HS-27A (cell line): ENCODE data around the gene CRYGC.
"Not testable (repeated sequence)": the region's sequence is repeated elsewhere in the genome, so short reads cannot be mapped to it uniquely, and the experiment has no call there.

ENCODE experiments used
- DNase-seq: peaks from one replicate; pipeline ENCODE4 v3.0.0-alpha.2; 2012; ENCODE audit warnings: low read depth, missing footprints

CRYGC gene, protein sequence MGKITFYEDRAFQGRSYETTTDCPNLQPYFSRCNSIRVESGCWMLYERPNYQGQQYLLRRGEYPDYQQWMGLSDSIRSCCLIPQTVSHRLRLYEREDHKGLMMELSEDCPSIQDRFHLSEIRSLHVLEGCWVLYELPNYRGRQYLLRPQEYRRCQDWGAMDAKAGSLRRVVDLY

DNA sequence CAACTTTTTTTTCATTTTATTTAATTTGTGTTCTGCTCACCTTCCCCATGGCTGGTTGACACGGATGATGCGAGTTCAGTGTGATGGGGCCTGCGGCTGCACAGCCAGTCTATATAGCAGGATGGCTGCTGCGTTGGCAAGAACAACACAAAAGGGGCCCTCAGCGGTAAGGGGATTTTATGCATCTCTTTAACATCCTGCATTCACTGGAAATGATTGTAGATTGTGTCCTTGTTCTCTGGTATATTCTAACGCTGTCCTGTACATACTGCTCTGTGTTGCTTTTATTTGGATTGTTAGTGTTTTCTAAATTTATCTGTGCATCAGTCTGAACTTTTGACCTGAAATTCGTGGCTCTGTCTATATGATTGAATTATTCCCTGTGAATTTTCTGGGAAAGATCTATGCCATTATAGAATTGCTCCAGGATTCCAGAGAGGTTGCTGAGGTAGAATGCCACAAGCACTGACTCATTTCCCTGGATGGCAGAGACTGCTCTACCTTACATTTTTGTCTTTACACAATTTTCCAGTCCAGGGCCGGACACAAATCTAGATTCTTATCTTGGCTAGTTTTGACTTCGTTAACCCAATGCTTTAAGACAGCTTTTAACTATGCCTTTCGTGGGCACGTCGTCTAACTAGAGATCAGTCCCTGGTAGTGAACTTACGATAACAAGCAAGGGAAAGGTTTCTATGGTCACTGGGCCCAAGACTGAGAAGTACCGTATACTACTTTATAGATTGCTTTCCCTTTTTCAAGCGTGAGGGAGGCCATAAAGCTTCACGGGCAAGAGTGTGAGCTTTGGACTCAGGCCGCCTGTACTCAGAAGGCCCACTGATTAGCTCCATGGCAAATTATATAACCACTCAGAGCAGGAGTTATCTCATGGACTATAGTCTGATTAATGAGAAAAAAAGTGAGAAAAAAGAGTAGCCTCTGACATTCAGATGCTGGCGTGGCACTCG is at the start of gene CRYGC:
CRYGC (minus strand) TSS at position 85 of the 968 bp plus-strand sequence; CDS start at position 49, 36 bp downstream.
- no peak for DNase-seq

DNA sequence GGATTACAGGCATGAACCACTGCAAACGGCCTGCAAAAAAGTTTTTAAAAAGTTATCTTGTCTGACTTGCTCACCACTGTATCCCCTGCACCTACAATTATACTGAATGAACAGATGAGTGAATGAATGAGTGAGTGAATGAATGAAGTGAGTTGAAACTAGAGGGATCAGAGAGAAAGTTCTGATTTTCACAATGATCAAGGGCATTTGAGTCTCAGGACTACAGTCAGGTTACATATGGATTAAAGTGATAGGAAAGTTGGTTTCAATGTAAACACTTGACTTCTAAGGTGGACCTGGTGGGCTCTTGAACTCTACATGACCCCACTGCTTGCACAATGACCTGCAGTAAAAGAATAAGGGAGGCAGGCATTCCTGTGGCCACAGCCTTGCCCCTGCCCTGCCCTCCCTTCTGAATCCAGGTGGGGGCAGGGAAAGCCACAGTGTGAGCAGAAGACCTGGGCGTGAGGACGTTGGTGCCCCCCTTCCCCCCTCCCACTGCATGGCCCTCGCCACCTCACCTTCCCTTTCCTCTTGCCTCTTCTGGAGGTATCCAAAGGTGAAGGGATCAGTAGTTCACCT is 49.5 kb upstream of the CRYGC start:
- DNase-seq: no peak

DNA sequence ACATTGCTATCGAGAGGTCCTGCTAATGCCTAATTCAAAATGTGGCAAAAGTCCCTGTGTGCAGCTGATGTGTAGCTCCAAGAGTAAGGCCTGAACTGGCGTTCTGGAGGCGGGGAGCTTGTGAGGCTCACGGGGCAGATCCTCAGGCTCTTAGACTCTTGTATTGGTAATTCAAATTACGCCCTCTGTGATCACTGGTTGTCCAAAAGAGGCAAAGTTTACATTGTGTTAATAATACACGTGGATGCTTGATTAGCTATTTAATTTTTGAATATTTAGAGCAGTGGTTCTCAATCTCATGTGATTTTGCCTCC is 46.2 kb upstream of the CRYGC start:
- no peak for DNase-seq

DNA sequence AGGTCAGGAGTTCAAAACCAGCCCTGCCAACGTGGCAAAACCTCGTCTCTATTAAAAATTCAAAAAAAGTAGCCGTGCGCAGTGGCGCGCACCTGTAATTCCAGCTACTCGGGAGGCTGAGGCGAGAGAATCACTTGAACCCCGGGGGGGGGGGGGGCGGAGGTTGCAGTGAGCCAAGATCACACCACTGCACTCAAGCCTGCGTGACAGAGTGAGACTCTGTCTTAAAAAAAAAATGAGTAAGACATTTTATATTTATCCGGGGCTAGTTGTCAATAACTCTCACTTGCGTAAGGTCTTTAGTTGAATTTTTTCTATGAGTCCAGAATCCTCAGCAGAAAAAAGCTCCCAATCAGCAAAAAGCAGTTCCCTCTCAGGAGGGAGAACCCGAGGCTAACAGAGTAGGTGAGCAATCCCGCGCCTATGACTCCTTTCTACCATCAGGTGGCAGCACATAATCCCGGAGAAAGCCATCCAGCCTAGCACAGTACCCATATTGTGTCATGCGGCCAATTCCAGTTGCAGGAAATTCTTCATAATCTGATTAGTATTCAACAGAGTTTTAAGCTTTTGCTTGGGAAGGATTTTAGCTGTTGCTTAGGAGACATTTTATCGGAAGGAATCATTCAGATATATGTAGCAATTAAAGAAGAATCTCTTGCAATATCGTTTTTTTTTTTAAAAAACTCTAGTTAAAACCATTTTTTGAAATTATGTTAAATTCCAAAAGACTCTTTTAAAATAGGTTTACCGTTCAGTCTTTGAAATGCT is 45.6 kb upstream of the CRYGC start:
- peak; percentile 15 for DNase-seq

DNA sequence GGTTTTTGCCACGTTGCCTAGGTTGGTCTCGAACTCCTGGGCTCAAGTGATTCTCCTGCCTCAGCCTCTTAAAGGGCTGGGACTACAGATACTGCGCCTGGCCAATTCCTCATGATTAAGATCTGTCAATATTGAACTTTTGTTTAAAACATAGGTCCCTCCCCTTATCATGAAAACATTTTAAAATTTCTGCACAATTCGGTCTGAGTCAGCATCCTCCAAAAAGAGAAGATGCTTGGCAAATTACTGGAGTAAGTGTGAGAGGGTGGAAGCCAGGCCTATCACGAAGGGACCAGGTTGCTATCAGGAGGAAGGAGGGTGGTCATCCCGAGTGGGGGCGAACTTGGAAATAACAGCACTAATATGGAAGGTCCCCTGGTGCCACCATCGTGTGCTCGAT is 44.5 kb upstream of the CRYGC start:
- DNase-seq: no peak

DNA sequence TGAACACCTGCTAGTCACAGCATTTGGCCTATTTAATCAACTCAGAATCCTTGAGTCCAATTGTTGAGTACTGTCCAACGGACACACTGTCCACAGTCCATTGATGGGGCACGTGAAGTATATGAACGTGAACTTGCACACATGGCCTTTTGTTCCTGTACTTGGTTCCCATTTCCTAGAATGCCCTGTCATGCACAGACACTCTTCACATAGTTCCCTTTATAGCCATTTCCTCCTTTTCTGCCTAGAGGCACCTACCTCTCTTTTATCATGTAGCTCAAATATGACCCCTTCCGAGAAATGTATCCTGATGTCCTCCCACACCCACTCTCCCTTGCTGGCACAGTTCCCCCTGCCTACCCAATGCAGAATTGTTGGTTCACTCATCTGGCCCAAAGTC is 42.5 kb upstream of the CRYGC start:
- no peak for DNase-seq

DNA sequence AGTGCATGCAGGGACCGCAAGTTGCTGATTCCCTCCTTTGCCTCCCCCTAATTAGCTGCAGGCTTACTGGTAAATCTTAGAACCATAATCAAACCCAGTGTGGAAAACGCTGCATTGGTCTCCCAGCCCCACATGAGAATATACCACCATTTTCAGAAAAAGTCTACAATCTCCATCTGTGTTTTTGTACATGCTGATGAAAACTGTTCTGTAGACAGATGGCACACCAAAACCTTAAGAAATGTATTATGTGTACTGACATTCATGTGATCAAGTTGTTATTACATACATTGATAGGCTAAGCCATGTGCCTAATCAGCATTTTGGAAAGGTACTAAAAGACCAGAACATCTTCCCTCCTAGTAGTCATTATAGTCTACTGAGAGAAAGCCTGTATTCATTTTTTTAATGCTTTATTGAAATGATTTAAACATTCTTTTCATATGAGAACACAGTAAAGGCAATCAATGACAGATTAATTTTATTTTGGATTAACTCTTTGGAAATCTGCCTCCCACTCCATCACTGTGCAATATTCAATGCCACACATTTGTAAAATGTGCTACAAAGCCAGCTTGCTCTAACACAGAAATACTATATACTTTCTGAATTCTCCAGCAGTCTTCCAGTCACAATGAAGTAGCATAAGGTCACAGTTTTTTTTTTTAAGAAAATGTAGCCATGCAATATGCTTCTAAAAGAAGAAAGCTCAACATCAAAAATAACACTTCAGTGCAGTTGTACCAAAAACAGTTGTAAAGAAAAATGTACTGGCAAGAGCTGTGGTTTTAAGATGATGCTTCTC is 35.5 kb upstream of the CRYGC start:
- no peak for DNase-seq

DNA sequence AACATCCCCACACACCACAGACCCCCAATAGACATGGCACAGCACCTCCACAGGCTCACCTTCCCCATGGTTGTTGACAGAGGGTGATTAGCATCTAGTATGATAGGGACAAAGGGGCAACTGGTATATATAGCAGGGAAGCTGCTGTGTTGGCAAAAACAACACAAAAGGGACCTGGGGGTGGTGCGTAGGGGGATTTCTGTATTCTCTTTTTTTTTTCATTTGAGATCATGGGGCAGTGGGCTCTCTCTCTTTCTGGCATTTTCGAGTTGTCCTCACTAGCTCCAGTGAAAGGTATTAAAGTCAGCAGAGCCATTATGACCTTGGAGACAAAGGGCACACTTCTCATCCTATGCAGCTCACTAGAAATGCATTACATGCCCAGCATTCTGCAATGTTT is 33.9 kb upstream of the CRYGC start, which contains the start of gene CRYGA:
CRYGA (minus strand) TSS at position 101 of the 400 bp plus-strand sequence; CDS start at position 68, 33 bp downstream.
- DNase-seq: no peak

DNA sequence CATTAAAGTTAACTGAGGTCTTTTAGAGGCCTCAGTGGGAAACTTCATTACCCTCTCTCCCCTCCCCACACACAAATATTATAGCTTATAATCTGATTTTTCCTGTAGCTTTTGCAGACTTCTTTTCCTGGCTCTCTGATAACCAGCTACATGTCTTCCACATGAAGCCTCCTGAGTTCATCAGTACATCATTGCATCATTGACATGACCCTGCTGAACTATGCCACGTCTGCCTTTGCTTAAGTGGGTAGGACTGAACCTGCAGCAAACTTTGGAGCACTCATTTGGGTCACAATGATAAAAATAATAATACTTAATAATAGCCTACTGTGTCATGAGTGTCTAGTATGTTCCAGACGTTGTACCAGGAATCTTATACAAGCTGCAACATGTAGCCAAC is 26.8 kb upstream of the CRYGC start:
- DNase-seq: no peak

DNA sequence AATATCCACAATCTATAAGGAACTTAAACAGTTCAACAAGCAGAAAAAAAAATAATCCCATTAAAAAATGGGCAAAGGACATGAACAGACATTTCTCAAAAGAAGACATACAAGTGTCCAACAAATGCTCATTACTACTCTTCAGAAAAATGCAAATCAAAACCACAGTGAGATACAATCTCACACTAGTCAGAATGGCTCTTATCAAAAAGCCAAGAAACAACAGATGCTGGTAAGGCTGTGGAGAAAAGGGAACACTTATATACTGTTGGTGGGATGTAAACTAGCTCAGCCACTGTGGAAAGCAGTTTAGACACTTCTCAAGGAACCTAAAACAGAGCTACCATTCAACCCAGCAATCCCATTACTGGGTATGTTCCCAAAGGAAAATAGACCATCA is 23.5 kb upstream of the CRYGC start:
- DNase-seq: no peak

DNA sequence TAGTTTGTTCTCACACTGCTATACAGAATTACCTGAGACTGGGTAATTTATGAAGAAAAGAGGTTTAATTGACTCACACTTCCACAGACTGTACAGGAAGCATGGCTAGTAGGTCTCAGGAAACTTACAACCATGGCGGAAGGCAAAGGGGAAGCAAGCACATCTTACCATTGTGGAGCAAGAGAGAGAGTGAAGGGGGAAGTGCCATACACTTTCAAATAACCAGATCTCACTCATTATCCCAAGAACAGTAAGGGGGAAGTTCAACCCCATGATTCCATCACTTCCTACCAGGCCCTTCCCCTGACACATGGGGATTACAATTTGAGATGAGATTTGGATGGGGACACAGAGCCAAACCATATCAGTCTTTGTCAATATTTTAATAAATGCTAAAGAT is 21.3 kb upstream of the CRYGC start:
- DNase-seq: no peak

DNA sequence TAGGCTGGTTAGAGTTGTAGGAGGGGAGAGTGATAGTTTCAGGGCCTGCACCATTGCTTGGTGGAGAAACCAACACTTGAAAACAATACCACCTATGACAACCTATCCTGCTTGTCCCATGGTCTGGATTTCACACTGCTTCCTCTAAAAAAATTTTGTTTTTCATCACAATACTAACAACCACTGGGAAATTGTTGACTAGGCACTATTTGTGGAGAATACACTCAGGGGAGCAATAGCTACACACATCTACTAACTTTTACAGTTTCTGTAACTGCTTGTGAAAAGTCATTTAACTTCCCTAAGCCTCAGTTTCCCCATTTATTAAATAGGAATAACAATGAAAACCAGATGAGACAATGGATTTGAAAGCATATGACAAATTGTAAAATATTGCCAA is 20.5 kb upstream of the CRYGC start:
- DNase-seq: no peak

DNA sequence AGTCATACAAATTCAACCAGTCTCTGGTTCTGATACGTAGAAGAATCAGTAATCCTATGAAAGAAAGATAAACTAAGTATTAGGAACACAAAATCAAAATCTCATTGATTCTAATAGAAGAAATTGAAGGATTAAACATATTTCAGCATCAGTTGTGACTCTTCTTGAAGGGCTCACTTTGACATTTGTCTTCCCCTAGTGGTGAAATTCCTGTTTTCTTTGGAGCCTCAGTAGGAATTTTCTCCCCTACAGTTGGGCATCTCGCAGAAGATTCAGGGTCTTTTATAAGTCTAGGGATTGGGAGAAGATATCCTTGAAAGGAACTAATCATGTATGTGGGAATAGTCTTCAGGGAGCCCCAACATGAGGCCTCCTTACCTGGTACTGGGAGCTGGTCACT is 19.2 kb upstream of the CRYGC start:
- DNase-seq: no peak

DNA sequence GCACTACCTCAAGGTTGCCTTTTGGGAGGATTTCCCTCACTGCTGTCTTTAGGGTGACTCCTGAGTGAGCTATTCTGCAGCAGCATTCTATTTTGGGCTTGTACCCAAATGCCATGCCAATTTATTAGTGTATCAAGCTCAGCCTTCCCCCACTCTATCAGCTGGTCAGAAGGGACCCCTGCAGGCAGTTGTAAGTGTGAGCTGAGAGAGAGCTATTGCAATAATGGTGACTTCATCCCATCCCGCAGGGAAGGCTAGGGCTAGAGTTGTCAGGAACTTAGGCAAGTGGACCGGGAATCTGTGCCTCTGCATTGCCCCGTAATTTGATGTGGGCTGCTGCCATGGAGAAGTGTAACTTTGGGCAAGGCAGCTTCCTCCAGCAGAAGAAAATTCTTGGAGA is 18.1 kb upstream of the CRYGC start:
- DNase-seq: no peak

DNA sequence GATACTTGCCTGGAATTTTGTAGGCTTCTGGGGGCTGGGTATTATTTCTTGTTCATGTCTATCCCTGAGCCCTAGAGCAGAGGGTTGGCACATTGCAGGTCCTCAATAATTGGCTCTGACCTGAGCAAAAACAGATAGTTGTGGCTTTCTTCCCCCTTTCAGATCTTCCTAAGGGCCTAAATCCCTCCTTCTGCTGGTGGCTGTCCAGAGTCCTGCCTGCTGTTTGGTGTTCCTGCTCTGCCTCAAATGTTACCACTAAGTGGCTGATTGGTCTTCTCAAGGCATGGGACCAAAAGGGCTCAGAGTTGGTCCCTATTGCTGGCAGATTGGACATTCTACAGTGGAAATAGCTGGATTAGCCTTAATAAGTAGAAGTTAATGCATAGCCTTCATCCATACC is 17.4 kb upstream of the CRYGC start:
- DNase-seq: no peak

DNA sequence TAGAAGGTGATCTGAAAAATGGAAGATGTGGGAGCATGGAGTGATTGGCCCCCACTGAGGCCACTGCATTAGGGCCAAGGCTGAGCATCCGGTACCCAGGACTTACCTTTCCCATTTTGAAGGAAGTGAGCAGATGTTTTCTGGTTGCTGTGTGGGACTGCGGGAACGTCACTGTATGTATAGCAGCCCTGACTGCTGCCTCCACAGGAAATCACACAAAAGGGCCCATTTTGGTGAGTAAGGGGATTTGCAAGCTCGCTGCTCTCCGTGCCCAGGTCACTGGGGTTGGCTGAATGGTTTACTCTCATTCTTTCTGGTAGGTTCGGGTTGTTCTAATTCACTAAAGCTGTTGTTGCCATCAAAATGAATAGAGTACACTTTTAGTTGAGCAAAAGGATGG is 16.4 kb upstream of the CRYGC start, which contains the start of gene CRYGB:
CRYGB (minus strand) TSS at position 153 of the 400 bp plus-strand sequence; CDS start at position 115, 38 bp downstream.
- no peak for DNase-seq

DNA sequence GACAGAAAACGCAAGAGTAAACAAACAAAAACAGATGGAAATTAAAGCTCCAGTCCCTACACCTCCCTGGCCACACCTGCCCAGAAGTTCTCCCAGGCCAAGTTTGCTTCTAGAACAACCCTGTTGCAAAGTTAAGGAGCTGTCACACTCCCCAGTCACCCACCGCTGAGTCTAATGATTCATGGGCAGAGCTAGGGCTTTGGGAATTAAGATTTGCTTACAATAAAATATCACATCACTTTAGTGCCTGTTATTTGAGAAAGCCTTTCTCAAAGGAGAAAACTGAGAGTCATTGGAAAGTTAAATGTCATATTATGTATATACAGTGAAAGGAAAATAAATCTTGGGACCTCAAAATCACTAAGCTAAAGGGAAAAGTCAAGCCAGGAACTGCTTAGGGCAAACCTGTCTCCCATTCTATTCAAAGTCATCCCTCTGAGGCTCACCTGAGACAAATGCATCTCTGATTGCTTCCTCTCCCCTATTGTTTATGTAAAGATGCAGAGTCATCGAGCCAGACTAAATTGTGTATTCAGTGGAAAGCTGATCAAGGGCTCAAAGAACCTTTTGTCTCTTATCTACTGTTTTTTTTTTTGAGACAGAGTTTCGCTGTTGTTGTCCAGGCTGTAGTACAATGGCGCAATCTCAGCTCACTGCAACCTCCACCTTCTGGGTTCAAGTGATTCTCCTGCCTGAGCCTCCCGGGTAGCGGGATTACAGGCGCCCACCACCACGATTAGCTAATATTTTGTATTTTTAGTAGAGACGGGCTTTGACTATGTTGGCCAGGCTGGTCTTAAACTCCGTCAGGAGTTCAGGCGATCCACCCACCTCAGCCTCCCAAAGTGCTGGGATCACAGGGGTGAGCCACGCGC is 13.5 kb upstream of the CRYGC start:
- DNase-seq: no peak

DNA sequence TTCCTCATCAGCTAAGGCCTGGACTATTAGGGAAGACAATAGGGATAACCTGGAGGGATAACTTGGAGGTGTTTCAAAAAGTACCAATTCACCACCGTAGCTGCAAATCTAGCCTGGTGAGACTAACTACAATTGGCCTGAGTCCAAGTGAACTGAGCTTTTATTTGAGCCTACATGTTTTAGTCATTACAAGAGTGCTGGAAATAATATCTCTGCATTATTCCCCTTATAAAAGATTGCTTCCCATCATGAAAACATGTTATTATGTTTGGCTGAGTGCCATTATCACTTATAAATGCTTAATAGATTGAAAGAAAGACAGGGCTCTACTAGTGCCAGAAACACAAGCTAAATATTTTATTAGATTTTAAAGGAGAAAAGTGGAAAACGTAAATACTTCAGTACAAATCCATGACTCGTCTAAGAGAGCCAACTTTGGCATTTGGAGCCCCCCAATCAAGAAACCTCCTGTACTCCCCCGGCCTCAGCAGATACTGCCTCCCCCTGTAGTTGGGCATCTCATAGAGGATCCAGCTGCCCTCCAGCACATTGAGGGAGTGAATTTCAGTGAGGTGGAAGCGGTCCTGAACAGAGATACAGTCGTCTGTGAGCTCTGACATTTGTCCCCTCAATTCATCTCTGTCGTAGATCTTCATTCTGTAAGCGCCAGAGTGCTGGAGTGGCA is 12.8 kb upstream of the CRYGC start:
- DNase-seq: no peak

DNA sequence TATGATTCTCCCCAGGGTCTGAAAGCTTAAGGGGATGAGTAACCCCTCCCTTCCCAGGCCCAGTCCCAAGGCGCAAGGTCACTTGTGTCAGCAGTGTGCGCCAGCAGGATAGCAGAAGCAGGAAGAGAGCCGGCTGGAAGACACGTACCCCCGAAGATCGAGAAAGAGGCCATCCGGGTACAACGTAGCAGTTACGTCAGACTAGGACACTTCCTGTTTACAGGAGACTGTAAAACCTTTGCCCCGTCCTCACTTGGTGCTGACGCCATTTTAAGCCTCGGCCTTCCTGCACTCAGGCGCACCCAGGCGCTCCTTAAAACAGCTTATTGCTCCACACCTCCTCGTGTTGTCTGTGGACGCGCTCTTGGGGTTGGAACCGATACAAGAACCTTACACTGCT is 9.8 kb upstream of the CRYGC start:
- DNase-seq: no peak

DNA sequence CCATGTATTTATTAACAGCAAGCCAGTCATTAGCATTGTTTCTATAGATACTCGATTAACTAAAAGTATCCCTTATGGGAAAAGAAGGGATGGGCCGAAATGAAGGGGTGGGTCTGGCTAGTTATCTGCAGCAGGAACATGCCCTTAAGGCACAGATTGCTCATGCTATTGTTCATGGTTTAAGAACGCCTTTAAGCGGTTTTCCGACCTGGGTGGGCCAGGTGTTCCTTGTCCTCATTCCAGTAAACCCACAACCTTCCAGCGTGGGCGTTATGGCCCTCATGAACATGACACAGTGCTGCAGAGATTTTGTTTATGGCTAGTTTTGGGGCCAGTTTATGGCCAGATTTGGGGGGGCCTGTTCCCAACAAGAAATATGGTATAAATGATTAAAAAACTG is 8.7 kb upstream of the CRYGC start:
- not testable (repeated sequence) for DNase-seq
